ENCODE results near the gene SMYD3. TPM values are rescaled to one million over a fixed set of nuclear protein-coding genes. Genes with fewer than 3 reads are reported as not detected.

The SMYD3 gene
- total RNA-seq, 1 experiment from 2014 or later = 69.6 TPM

DNA sequence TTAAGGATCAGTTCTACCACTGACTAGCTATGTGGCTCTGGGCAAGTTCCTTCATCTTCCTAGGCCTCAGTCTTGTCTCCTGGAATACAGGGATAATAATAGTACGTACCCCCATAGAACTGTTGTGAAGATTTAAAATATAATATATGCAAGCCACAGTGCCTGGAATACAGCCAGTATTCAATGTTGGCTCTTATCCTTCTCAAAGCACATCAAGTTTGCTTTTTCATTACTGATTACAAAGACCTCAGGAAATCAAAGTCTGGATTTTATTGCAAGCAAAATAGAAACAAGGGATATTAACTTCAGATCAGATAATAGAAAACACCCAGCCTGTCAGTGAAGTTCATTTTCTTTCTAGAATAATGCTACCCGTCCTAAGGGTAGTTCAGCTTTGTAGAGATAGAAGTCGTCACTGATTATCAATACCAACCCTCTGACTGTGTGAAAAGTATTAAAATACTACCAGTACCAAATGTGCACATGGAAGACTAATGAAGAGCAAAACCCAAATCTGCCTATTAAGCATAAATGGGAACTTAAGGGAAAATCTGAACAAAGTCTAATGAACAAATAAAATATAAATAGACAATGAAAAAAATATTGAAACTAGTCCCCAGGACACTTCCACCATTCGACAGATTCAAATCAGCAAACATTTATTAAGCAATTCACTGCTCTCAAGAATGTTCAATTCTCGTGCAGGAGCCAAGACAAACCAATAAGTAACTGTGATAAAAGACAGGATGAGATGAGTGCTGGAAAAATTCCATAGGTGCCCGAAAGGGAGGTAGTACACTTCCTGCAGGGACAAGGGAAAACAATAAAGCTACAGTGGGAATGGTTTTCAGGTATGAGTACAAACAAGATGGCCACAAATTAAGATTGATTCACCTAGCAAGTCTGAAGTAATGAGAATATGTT, 206.2 kb downstream of the SMYD3 start:
- in situ Hi-C loops (cut with HindIII; ENCODE audit: low sequenced_read_pairs) = no loop called here
- no peak for DNase-seq (ENCODE audit: low spot score)

DNA sequence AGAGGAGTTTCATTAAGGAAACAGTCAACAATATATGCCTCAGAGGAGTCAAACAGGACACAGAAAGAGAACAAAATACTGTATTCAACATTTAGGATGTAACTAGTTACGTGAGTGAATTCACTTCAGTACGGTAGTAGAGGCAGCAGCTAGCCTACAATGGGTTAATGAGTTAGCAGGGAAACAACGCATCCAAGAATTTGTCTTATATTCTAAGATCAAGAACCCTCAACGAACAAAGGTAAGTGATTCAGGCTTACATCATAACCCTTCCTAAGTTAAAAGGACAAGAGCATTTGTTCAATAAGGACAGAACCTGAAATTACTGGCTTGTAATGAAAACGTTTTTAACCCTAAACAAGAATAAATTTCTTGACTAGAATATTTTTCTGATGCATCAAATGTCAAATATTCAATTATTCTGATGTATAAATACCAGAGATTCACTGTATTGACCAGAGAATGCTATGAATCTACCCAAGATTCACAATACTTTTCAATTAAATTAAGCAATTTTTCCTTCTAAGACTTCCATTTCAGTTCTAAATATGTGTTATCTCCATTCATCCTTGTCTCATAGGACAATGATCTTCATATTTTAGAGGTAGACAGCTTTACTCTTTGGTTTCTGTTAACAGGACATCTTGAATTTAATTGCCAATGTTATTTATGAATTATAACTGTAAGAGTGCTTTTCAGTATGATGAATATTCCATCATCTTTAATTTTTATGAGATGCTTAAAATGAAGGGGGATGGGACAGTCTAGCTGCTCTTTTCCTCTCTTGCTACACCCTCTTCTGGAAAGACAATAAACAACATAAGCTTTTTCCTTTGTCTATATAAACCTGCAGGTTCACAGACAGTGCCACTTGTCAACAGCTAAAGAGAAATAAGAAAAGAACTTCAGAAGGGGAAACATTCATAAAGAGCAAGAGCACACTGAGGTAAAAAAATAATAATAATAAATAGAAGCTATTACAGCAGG, 209.5 kb downstream of the SMYD3 start:
- in situ Hi-C loops (cut with HindIII; ENCODE audit: low sequenced_read_pairs) = no loop called here
- DNase-seq (ENCODE audit: low spot score) = no peak

DNA sequence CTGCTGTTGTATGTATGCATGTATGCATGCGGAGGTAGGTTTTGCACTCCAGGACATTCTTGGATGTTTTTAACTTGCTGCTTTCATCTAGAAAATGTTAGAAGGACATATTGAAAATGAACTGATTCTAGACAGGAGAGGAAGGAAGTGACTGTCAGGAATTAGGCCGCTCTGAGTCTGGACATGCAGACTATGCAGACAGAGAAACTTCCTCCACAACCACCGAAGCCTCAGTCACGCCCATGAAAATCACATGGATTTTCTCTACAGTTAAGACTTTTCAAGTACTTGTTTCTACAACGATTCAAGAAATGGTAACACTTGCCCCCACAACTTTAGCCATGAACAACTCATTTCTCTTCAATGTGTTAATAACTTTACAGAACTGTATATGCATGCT, 211.1 kb downstream of the SMYD3 start:
- in situ Hi-C loops (cut with HindIII; ENCODE audit: low sequenced_read_pairs) = no loop called here
- DNase-seq (ENCODE audit: low spot score) = no peak

DNA sequence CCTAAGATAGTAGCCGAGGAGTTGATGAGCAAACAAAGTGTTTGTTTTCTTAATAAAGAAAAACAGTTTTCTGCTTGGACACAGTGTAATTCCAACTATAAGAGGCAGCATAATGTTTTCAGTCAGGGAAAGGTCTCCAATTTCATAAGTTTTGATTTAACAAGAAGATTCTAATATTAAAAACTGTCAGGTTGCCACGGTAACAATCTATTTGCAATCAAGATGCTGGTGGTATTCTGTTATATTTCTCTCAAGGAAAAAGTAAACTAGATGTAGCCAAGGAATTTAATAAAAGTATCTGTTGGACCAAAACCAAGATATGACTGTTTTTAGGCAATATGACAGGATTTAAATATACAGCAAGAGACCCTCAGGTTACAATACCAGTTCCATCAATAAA, 211.7 kb downstream of the SMYD3 start:
- DNase-seq (ENCODE audit: low spot score) = no peak
- in situ Hi-C loops (cut with HindIII; ENCODE audit: low sequenced_read_pairs) = no loop called here

DNA sequence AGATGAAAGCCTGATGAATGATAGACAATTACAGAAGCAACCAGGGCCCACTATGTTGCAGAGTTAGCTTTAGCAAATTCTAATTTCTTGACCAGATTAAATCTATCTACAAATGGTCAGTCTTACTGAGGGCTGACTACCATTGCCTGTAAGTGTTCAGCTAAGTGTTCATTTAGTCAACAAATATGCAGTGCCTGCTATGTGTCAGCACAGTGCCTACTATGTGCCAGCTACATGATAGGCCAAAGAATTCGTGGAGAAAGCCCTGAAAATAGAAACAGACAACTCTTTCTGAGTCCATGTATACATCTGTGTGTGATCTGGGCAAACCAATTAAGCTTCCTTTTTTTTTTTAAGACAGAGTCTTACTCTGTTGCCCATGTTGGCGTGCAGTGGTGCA, 212.8 kb downstream of the SMYD3 start:
- DNase-seq (ENCODE audit: low spot score) = no peak
- in situ Hi-C loops (cut with HindIII; ENCODE audit: low sequenced_read_pairs) = no loop called here

DNA sequence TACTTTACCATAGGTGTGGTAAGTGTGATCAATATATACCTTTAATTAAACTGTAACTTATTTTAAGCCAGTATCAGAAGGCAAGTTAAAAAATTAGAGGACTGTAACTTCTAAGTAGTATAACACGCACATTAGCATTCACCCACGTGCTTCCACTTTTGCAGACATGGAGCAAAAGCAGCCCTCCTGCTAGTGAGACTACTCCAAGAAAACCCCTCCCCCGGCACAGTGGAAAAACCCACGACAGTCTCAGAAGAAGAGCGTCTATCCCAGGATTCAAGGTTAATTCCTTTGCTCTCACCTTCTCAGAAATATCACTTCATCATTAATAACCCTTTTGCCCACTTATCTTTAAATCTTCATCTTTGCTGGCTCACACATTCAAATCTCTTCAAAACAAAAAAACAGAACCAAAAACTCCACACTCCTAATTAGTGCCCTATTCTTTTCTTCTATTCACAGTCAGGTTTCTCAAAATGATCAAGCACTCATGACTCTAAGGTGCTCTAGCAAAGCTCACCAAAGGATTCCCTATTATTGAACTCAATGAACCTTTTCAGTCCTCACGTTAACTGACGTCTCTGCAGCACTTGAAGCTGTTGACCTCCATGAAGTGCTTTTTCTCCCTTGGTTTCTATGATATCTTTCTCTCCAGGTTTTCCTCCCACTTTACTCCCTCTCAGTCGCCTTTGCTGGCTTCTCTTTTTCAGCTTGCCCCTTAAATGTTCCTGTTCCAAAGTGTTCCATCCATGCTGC, 213.5 kb downstream of the SMYD3 start:
- DNase-seq (ENCODE audit: low spot score) = no peak
- in situ Hi-C loops (cut with HindIII; ENCODE audit: low sequenced_read_pairs) = no loop called here

DNA sequence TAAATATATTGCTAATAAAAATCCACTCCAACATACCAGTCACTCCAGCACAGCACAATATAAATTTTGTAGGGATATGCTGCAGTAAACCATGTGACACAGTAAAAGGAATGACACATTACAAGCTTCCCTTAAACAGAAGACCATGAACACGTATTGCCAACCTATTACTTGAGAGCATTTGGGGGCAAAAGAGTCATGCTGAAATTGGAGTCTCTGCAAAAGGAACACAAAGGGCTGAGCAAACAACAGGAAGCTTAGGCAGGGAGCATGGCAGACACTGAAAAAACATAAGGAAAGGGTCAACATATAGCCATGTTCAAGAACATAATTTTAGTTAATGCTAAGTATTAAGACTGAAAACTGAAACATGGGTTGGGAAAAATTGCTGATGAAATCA, 214.5 kb downstream of the SMYD3 start:
- DNase-seq (ENCODE audit: low spot score) = no peak
- in situ Hi-C loops (cut with HindIII; ENCODE audit: low sequenced_read_pairs) = no loop called here

DNA sequence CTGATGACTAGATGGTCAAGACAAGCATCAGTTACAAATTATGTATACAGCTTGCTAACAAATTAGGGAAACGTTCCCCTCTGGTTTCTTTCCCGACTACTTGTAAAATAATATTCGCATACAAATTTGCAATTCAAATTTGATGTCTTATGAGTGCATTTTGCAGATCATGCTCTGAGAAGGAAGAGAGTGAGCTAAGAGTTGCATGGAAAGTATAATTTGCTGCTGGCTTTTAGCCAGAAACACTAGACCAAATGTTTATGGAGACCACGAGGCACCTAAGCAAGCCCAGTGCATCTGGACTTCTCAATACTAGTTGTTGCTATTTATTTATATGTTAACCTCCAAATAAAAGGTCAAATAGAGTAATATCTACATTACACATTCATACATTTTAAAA, 216.0 kb downstream of the SMYD3 start:
- DNase-seq (ENCODE audit: low spot score) = no peak
- in situ Hi-C loops (cut with HindIII; ENCODE audit: low sequenced_read_pairs) = no loop called here

DNA sequence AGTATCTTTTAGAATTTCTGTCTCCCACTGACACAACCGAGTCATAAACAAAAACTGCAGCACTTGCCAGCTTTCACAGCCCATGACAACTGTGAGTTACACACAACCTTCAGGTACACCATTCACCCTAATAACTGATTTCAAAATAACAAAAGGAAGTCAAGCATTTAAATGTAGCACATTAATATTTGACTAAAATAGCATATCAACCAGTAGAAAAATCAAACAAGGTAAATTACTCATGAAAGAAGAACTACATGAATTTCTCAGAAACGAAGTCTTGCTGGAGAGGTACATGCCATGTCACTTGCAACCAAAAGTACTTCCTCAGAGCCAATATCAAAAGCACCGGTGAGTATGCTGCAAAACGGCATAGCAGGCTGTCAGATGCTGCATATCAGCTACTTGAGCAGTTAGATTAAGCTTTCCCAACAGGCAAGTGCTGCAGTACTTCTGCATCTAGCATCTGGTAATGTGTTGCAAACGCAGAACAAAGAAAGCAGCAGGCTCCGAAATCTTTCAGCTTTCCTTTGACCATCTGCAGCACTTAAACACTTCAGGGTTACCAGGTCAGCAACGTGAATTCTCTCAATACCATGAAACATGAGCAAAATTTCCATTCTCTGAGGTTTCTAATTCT, 223.2 kb downstream of the SMYD3 start:
- in situ Hi-C loops (cut with HindIII; ENCODE audit: low sequenced_read_pairs) = no loop called here
- peak; percentile 63 for DNase-seq (ENCODE audit: low spot score)

DNA sequence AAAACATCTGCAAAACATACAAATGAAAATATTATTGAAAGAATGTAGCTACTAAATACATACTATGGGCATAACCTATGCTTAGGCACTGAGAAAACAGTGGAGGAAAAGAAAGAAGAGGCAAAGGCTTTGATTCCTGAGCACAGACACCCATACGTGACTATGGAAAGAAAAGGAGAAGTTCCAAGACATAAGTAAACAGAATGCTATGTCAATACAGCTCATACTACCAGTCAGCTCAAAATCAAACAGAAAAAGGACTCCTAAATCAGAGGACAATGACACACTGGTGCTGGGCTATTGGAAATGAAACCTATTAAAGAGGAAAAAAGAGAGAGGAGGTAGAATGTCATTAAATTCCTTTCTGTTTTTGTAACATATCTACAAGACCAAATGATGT, 225.4 kb downstream of the SMYD3 start:
- DNase-seq (ENCODE audit: low spot score) = no peak
- in situ Hi-C loops (cut with HindIII; ENCODE audit: low sequenced_read_pairs) = no loop called here

DNA sequence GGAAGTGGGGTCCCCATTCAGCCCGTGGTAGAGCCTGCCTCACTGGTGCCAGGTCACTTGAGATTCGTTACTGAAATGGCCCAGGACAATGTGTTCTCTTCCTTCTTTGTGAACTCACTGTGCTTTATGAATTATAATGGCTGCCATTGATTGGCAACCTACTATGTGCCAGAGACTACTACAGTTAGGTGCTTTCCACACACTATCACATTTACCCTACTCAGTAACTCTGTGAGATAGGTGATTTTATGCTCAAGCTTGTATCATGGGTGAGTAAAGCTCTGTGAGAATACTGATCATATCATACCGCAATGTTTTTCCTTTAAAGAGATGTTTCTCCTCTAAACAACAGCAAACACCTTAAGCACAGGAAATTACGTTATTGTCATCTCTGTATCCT, 225.9 kb downstream of the SMYD3 start:
- in situ Hi-C loops (cut with HindIII; ENCODE audit: low sequenced_read_pairs) = no loop called here
- DNase-seq (ENCODE audit: low spot score) = no peak

DNA sequence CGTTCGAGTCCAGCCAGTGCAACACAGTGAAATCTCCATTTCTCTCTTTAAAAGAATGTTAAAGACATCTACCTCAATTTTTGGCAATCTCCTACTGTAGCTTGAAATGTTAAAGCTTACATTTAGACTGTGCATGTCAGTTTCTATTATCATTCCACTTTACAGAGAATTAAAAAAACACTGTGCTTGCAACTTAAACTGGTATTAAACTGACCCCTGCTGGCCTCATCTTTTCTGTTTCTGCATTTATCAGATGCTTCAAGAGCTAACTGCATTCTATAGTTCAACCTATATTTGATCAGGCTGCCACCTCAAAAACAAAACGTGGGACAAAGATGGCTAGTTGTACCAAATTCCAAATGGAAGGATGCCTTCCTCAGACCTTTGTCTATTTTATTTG, 226.5 kb downstream of the SMYD3 start:
- in situ Hi-C loops (cut with HindIII; ENCODE audit: low sequenced_read_pairs) = no loop called here
- DNase-seq (ENCODE audit: low spot score) = peak; percentile 34

DNA sequence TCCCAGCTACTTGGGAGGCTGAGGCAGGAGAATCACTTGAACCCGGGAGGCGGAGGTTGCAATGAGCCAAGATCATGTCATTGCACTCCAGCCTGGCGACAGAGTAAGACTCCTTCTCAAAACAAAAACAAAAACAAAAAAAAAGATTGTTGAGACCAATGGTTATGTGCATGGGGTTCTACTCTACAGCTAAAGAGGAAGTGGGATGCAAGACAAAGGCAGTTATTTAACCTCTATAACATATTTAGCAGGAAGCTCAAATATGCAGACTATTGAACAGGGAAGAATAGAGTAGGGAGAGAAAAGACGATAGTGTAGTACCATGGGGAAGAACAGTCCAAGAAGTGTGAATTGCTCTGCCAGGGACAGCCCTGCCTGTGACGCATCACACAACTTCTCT, 227.7 kb downstream of the SMYD3 start:
- no peak for DNase-seq (ENCODE audit: low spot score)
- in situ Hi-C loops (cut with HindIII; ENCODE audit: low sequenced_read_pairs) = no loop called here

DNA sequence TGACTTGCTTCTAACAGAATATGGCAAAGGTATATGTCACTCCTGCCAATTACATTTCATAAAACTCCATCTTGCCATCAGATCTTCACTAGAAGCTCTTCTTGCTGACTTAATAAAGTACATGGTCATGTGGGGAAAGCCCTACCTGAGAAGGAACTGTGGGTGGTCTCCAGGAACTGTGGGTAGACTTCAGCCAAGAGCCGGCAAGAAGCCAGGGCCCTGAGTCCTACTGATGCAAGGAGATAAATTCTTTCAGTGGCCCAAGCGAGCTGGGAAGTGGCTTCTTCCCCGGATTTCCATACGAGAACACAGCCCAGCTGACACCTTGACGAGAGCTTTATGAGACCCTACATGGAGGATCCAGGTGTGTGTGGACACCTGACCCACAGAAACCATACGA, 228.7 kb downstream of the SMYD3 start:
- in situ Hi-C loops (cut with HindIII; ENCODE audit: low sequenced_read_pairs) = no loop called here
- no peak for DNase-seq (ENCODE audit: low spot score)

DNA sequence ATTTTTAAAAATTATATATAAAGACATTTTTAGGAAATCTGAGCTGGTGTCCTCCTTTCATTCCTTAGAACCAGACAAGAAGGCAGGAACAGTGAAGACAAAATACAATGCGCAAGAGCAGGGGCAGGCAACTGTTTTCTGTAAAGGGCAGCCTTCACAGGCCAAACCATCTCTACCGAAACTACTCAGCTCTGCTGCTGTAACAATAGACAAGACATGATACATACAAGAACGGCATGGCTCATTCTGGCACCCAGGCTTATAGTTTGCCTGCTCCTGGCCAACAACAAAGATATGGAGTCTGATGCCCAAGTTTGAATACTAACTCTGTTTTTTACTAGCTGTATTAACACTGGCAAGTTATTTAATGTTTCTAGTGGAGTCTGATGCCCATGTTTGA, 232.0 kb downstream of the SMYD3 start:
- in situ Hi-C loops (cut with HindIII; ENCODE audit: low sequenced_read_pairs) = no loop called here
- no peak for DNase-seq (ENCODE audit: low spot score)

DNA sequence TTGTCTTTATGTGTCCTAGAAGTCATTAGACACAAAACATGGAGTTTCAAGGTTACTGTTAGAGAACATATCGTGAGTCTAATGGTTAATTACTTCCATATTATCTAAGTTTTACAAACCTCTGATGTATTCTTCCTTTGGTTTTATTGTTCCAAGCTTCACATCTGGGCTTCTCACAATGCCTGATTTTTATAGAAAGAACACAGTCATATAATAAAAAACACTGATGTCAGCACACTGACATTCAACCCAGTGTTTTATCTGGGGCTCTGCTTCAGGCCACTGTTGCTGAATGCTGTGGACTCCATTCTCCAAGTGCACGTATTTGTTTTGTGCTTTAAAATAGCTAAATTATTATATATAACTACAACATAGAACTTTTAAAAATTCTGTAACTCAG, 232.9 kb downstream of the SMYD3 start:
- in situ Hi-C loops (cut with HindIII; ENCODE audit: low sequenced_read_pairs) = no loop called here
- no peak for DNase-seq (ENCODE audit: low spot score)

DNA sequence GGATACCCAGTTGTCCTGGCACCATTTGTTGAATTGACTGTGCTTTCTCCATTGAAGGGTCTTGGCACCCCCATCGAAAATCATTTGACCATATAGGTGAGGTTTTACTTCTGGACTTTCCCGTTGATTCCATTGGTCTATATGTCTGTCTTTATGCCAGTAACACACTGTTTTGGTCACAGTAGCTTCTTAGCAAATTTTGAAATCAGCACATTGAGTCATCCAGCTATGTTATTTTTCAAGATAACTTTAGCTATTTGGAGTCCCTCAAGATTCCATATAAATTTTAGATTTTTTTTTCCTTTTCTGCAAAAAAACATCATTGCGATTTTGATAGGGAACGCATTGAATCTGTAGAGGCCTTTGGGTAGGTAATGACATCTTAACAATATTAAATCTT, 235.6 kb downstream of the SMYD3 start:
- in situ Hi-C loops (cut with HindIII; ENCODE audit: low sequenced_read_pairs) = no loop called here
- no peak for DNase-seq (ENCODE audit: low spot score)

DNA sequence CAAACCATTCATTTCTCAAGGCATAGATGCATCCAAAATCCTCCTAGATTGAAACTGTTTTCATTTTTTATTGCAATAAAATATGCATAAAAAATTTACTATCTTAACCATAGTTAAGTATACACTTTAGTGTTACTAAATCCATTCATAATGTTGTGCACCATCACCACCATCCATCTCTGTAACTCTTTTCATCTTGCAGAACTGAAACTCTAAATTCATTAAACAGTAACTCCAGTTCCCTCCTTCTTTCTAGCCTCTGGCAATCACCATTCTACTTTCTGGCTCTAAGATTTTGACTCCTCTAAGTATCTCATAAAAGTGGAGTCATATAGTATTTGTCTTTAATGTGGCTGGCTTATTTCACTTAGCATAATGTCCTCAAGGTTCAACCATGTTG, 236.8 kb downstream of the SMYD3 start:
- DNase-seq (ENCODE audit: low spot score) = no peak
- in situ Hi-C loops (cut with HindIII; ENCODE audit: low sequenced_read_pairs) = no loop called here

DNA sequence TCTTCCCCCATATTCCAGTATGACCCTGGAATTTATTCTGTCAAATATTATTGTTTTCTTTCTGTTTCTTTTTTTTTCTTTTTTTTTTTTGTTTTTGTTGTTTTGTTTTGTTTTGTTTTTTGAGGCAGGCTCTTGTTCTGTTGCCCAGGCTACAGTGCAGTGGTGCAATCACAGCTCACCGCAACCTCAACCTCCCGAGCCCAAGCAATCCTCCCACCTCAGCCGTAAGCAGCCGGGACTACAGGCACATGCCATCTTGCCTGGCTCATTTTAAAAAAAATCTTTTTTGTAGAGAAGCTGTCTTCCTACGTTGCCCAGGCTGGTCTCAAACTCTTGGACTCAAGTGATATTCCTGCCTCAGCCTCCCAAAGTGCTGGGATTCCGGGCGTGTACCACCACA, 237.6 kb downstream of the SMYD3 start:
- in situ Hi-C loops (cut with HindIII; ENCODE audit: low sequenced_read_pairs) = no loop called here
- DNase-seq (ENCODE audit: low spot score) = no peak
